Choroid plexus epithelial cell (primary cell): Measurements from ENCODE around the gene IDH2.

Source experiments
- DNase-seq: peaks from one replicate; pipeline ENCODE4 v3.0.0-alpha.2; 2010; ENCODE audit warnings: low read depth
- H3K4me3 ChIP-seq: 2 replicates; pipeline ENCODE4 v1.5.1; 2011; ENCODE audit warnings: low read depth, mild to moderate bottlenecking, control low read depth, low read length, moderate library complexity
- CTCF ChIP-seq: conservative IDR thresholded peaks from 2 replicates; pipeline ENCODE4 v1.5.1; 2011; ENCODE audit warnings: low read depth, mild to moderate bottlenecking, control low read depth, inconsistent platforms, low read length, moderate library complexity

Gene IDH2

GRCh38 chr15:90046911-90047392, 55.3 kb downstream of the IDH2 start:
- no peak overlapping the region for H3K4me3 ChIP-seq
- no peak for DNase-seq
- TF ChIP-seq CTCF = no peak

GRCh38 chr15:90046289-90046688, 56.0 kb downstream of the IDH2 start:
- DNase-seq = no peak
- TF ChIP-seq CTCF = no peak
- H3K4me3 ChIP-seq = no peak overlapping the region

- no peak overlapping the region for H3K4me3 ChIP-seq
- no peak for DNase-seq
- no peak for TF ChIP-seq CTCF
Observed at GRCh38 chr15:90044916-90045371, 57.3 kb downstream of the IDH2 start.

GRCh38 chr15:90044191-90044590, 58.1 kb downstream of the IDH2 start:
- H3K4me3 ChIP-seq = no peak overlapping the region
- DNase-seq = no peak
- TF ChIP-seq CTCF = no peak

GRCh38 chr15:90043530-90044010, 58.7 kb downstream of the IDH2 start:
- no peak for TF ChIP-seq CTCF
- no peak overlapping the region for H3K4me3 ChIP-seq
- no peak for DNase-seq

- H3K4me3 ChIP-seq = no peak overlapping the region
- no peak for TF ChIP-seq CTCF
- DNase-seq = no peak
Observed at GRCh38 chr15:90042766-90043529, 59.3 kb downstream of the IDH2 start.

- no peak for TF ChIP-seq CTCF
- no peak overlapping the region for H3K4me3 ChIP-seq
- no peak for DNase-seq
Observed at GRCh38 chr15:90042356-90042755, 59.9 kb downstream of the IDH2 start.
